ENCODE measurements around the gene SLC13A1.
"Not testable (repeated sequence)": the region's sequence is repeated elsewhere in the genome, so short reads cannot be mapped to it uniquely, and the experiment has no call there.

The SLC13A1 gene

GRCh38 chr7:123199883-123200282 lies at the start of gene SLC13A1:
Gene SLC13A1, minus strand, starts transcription at chr7:123199969. Its CDS starts 23 bp downstream, at chr7:123199946.
- no peak for DNase-seq

- no peak for DNase-seq
Measured at GRCh38 chr7:123244768-123245167, 45.0 kb upstream of the SLC13A1 start.

- no peak for DNase-seq
Measured at GRCh38 chr7:123242467-123243092, 42.8 kb upstream of the SLC13A1 start.

GRCh38 chr7:123241809-123242208 lies 42.0 kb upstream of the SLC13A1 start:
- no peak for DNase-seq

- DNase-seq = no peak
Measured at GRCh38 chr7:123231021-123232000, 31.5 kb upstream of the SLC13A1 start.

GRCh38 chr7:123230603-123231002 lies 30.8 kb upstream of the SLC13A1 start:
- DNase-seq = no peak

GRCh38 chr7:123230147-123230546 lies 30.4 kb upstream of the SLC13A1 start:
- DNase-seq = no peak

- no peak for DNase-seq
Measured at GRCh38 chr7:123229426-123229825, 29.7 kb upstream of the SLC13A1 start.

- not testable (repeated sequence) for DNase-seq
Measured at GRCh38 chr7:123227666-123228065, 27.9 kb upstream of the SLC13A1 start.

GRCh38 chr7:123220396-123220795 lies 20.6 kb upstream of the SLC13A1 start:
- DNase-seq = no peak

- DNase-seq = no peak
Measured at GRCh38 chr7:123218866-123219265, 19.1 kb upstream of the SLC13A1 start.

GRCh38 chr7:123216825-123217224 lies 17.1 kb upstream of the SLC13A1 start:
- DNase-seq = no peak

GRCh38 chr7:123215350-123215749 lies 15.6 kb upstream of the SLC13A1 start:
- DNase-seq = no peak

- no peak for DNase-seq
Measured at GRCh38 chr7:123211545-123211944, 11.8 kb upstream of the SLC13A1 start.

GRCh38 chr7:123210986-123211385 lies 11.2 kb upstream of the SLC13A1 start:
- no peak for DNase-seq

GRCh38 chr7:123209786-123210185 lies 10.0 kb upstream of the SLC13A1 start:
- no peak for DNase-seq

GRCh38 chr7:123208793-123209192 lies 9.0 kb upstream of the SLC13A1 start:
- DNase-seq = no peak

GRCh38 chr7:123204206-123204835 lies 4.6 kb upstream of the SLC13A1 start:
- no peak for DNase-seq

- no peak for DNase-seq
Measured at GRCh38 chr7:123201901-123202300, 2.1 kb upstream of the SLC13A1 start.

- DNase-seq = no peak
Measured at GRCh38 chr7:123198668-123199652, 809 bp downstream of the SLC13A1 start.

- DNase-seq = no peak
Measured at GRCh38 chr7:123198111-123198510, 1.7 kb downstream of the SLC13A1 start.

GRCh38 chr7:123193235-123193634 lies 6.5 kb downstream of the SLC13A1 start:
- DNase-seq = no peak

All from NCI-H2029 (cell line).